ENCODE measurements around the gene PPP1R2. TPM values are rescaled to one million over a fixed set of nuclear protein-coding genes. Genes with fewer than 3 reads are reported as not detected.

Gene PPP1R2
- total RNA-seq, 1 donor = 203 TPM

- no peak for DNase-seq (ENCODE audit: insufficient read length, low spot score, missing footprints)
- no peaks in the 10 kb centered on the region for H3K36me3 ChIP-seq (ENCODE audit: insufficient read depth, low read length)
- TF ChIP-seq CTCF (IDR thresholded peaks at IDR 0.05; ENCODE audit: extremely low read depth, low read depth, low read length) = no peak
- no peaks in the 10 kb centered on the region for H3K4me1 ChIP-seq (ENCODE audit: insufficient read depth, low read length)
- no peaks in the 10 kb centered on the region for H3K79me2 ChIP-seq (ENCODE audit: insufficient read depth, low read length)
- peaks cover 12% of the 10 kb centered on the region for H3K27me3 ChIP-seq (ENCODE audit: insufficient read depth, low read length)
- no peaks in the 10 kb centered on the region for H3K9me3 ChIP-seq (ENCODE audit: low read depth, low read length)
- no peak overlapping the region for H3K4me2 ChIP-seq (ENCODE audit: insufficient read depth, low read length)
- H3K4me3 ChIP-seq (ENCODE audit: insufficient read depth, low read length) = no peak overlapping the region
- no peak overlapping the region for H2AFZ ChIP-seq (ENCODE audit: low read length)
- no peaks in the 10 kb centered on the region for H4K20me1 ChIP-seq (ENCODE audit: insufficient read depth, low read length)
- no peak overlapping the region for H3K27ac ChIP-seq (ENCODE audit: low read depth, low read length)
These were observed 14.2 kb upstream of the PPP1R2 start for GRCh38 chr3:195557322-195557721.

GRCh38 chr3:195556390-195556789, 13.3 kb upstream of the PPP1R2 start:
- no peaks in the 10 kb centered on the region for H4K20me1 ChIP-seq (ENCODE audit: insufficient read depth, low read length)
- H3K4me2 ChIP-seq (ENCODE audit: insufficient read depth, low read length) = no peak overlapping the region
- no peaks in the 10 kb centered on the region for H3K4me1 ChIP-seq (ENCODE audit: insufficient read depth, low read length)
- peak; percentile 45 for TF ChIP-seq CTCF (IDR thresholded peaks at IDR 0.05; ENCODE audit: extremely low read depth, low read depth, low read length)
- no peak for DNase-seq (ENCODE audit: insufficient read length, low spot score, missing footprints)
- H3K79me2 ChIP-seq (ENCODE audit: insufficient read depth, low read length) = no peaks in the 10 kb centered on the region
- H2AFZ ChIP-seq (ENCODE audit: low read length) = no peak overlapping the region
- H3K27ac ChIP-seq (ENCODE audit: low read depth, low read length) = no peak overlapping the region
- no peak overlapping the region for H3K4me3 ChIP-seq (ENCODE audit: insufficient read depth, low read length)
- H3K36me3 ChIP-seq (ENCODE audit: insufficient read depth, low read length) = no peaks in the 10 kb centered on the region
- H3K9me3 ChIP-seq (ENCODE audit: low read depth, low read length) = no peaks in the 10 kb centered on the region
- H3K27me3 ChIP-seq (ENCODE audit: insufficient read depth, low read length) = peaks cover 12% of the 10 kb centered on the region

- Histone ChIP-seq H3K27me3 (ENCODE audit: insufficient read depth, low read length) (peaks cover 12% of the 10 kb centered on the region), H3K9me3 (ENCODE audit: low read depth, low read length) (no peaks in the 10 kb centered on the region), H2AFZ (ENCODE audit: low read length) (no peak overlapping the region), H3K36me3 (ENCODE audit: insufficient read depth, low read length) (no peaks in the 10 kb centered on the region), H3K4me2 (ENCODE audit: insufficient read depth, low read length) (no peak overlapping the region), H3K4me1 (ENCODE audit: insufficient read depth, low read length) (no peaks in the 10 kb centered on the region), H4K20me1 (ENCODE audit: insufficient read depth, low read length) (no peaks in the 10 kb centered on the region), H3K79me2 (ENCODE audit: insufficient read depth, low read length) (no peaks in the 10 kb centered on the region), H3K27ac (ENCODE audit: low read depth, low read length) (no peak overlapping the region), H3K4me3 (ENCODE audit: insufficient read depth, low read length) (no peak overlapping the region)
- no peak for DNase-seq (ENCODE audit: insufficient read length, low spot score, missing footprints)
- TF ChIP-seq CTCF (IDR thresholded peaks at IDR 0.05; ENCODE audit: extremely low read depth, low read depth, low read length) = no peak
These were observed 12.0 kb upstream of the PPP1R2 start for GRCh38 chr3:195555110-195555509.

DNA sequence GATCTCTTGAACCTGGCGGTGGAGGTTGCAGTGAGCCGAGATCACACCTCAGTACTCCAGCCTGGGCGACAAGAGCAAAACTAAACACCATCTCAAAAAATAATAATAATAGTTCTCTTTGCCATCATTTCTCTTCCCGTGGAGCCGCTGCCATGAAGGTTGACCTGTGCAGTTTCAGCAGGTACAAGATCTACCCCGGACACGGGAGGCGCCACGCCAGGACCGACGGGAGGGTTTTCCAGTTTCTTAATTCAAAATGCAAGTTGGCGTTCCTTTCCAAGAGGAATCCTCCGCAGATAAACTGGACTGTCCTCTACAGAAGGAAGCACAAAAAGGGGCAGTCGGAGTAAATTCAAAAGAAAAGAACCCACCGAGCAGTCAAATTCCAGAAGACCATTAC, 11.3 kb upstream of the PPP1R2 start:
- TF ChIP-seq CTCF (IDR thresholded peaks at IDR 0.05; ENCODE audit: extremely low read depth, low read depth, low read length) = no peak

More for the DNA sequence above, 11.3 kb upstream of the PPP1R2 start:
- no peak overlapping the region for H3K27ac ChIP-seq (ENCODE audit: low read depth, low read length)
- H3K27me3 ChIP-seq (ENCODE audit: insufficient read depth, low read length) = peaks cover 12% of the 10 kb centered on the region
- no peaks in the 10 kb centered on the region for H3K9me3 ChIP-seq (ENCODE audit: low read depth, low read length)
- H3K4me2 ChIP-seq (ENCODE audit: insufficient read depth, low read length) = no peak overlapping the region
- no peak for DNase-seq (ENCODE audit: insufficient read length, low spot score, missing footprints)
- no peaks in the 10 kb centered on the region for H4K20me1 ChIP-seq (ENCODE audit: insufficient read depth, low read length)
- H3K4me1 ChIP-seq (ENCODE audit: insufficient read depth, low read length) = no peaks in the 10 kb centered on the region
- H3K4me3 ChIP-seq (ENCODE audit: insufficient read depth, low read length) = no peak overlapping the region
- no peaks in the 10 kb centered on the region for H3K79me2 ChIP-seq (ENCODE audit: insufficient read depth, low read length)
- no peak overlapping the region for H2AFZ ChIP-seq (ENCODE audit: low read length)
- no peaks in the 10 kb centered on the region for H3K36me3 ChIP-seq (ENCODE audit: insufficient read depth, low read length)
